Natural killer cell (primary cell): ENCODE data around the gene WNT8B. TPM values are rescaled to one million over a fixed set of nuclear protein-coding genes. Genes with fewer than 3 reads are reported as not detected.

Source experiments
- ATAC-seq, 3 donors: fragments of 150-1000 bp in 2 of 3; fragments of 200-7000 bp in 1 of 3; cut with Tn5 transposase; 1 replicate in 1 of 3; 2 replicates in 2 of 3; pipeline ENCODE4 v1.10.0; 2021; ENCODE audit warnings: mild to moderate bottlenecking in 2 of 3, moderate library complexity in 2 of 3
- DNase-seq, 2 donors: peaks; one replicate each; pipeline versions ENCODE4 v3.0.0 to v3.0.0-alpha.2; 2013 to 2021; ENCODE audit warnings: mixed read lengths in 1 of 2
- H3K27ac ChIP-seq: one replicate; pipeline ENCODE4 v1.5.1; 2013; ENCODE audit warnings: mild to moderate bottlenecking, low read length
- H3K27me3 ChIP-seq: one replicate; pipeline ENCODE4 v1.6.1; 2013; ENCODE audit warnings: low read length; ENCODE audit not compliant: control insufficient read depth, insufficient read depth
- H3K36me3 ChIP-seq: one replicate; pipeline ENCODE4 v1.6.1; 2013; ENCODE audit warnings: low read length; ENCODE audit not compliant: control insufficient read depth, insufficient read depth
- H3K4me1 ChIP-seq: one replicate; pipeline ENCODE4 v1.6.1; 2013; ENCODE audit warnings: low read length; ENCODE audit not compliant: control insufficient read depth, insufficient read depth
- H3K4me3 ChIP-seq: one replicate; pipeline ENCODE4 v1.5.1; 2013; ENCODE audit warnings: low read length
- H3K9me3 ChIP-seq: one replicate; pipeline ENCODE4 v1.6.1; 2013; ENCODE audit warnings: low read length; ENCODE audit not compliant: control insufficient read depth, insufficient read depth
- H3K27ac Mint-ChIP-seq, 2 donors: one replicate each; pipeline ENCODE4 v1.8.0; 2022; ENCODE audit warnings: mild to moderate bottlenecking in 2 of 2, mixed read lengths in 2 of 2, moderate library complexity in 1 of 2
- H3K27me3 Mint-ChIP-seq, 2 donors: one replicate each; pipeline ENCODE4 v1.8.0; 2022; ENCODE audit warnings: low read depth in 2 of 2, mixed read lengths in 2 of 2
- H3K36me3 Mint-ChIP-seq: one replicate; pipeline ENCODE4 v1.8.0; 2022; ENCODE audit warnings: mixed read lengths
- H3K4me1 Mint-ChIP-seq, 2 donors: one replicate each; pipeline ENCODE4 v1.8.0; 2022; ENCODE audit warnings: mixed read lengths in 2 of 2
- H3K4me3 Mint-ChIP-seq: one replicate; pipeline ENCODE4 v1.8.0; 2022; ENCODE audit warnings: mild to moderate bottlenecking, moderate library complexity, mixed read lengths
- H3K9me3 Mint-ChIP-seq, 2 donors: one replicate each; pipeline ENCODE4 v1.8.0; 2022; ENCODE audit warnings: mixed read lengths in 2 of 2
- WGBS: methylation state at CpG from one replicate; pipeline ENCODE4 v1.1.7; 2013; ENCODE audit warnings: missing lambda C conversion rate; ENCODE audit not compliant: insufficient coverage; 5-methylcytosine and 5-hydroxymethylcytosine counted together
- intact Hi-C: fragments of 100-400 bp; cut with micrococcal nuclease; formaldehyde crosslinking; loops from one replicate; pipeline ENCODE4 v1.14.2; 2022
- total RNA-seq, 4 donors: library from RNA; stranded (reverse); fragments of 120-200 nt in 1 of 4; gene quantifications; one replicate each; pipeline versions ENCODE4 v1.2.3 to v1.2.4, GENCODE V29; 2013 to 2022
- TF ChIP-seq, protein P1 (sequence below): fragments of 200-600 bp; IDR thresholded peaks from one replicate; pipeline ENCODE4 v1.8.0; 2022; ENCODE audit warnings: antibody characterized with exemption

WNT8B gene
- total RNA-seq, 3 donors from 2014 or later (not counting 1 experiment from before 2014, with no cell fraction given), result not detected

- TF ChIP-seq, protein P1, sequence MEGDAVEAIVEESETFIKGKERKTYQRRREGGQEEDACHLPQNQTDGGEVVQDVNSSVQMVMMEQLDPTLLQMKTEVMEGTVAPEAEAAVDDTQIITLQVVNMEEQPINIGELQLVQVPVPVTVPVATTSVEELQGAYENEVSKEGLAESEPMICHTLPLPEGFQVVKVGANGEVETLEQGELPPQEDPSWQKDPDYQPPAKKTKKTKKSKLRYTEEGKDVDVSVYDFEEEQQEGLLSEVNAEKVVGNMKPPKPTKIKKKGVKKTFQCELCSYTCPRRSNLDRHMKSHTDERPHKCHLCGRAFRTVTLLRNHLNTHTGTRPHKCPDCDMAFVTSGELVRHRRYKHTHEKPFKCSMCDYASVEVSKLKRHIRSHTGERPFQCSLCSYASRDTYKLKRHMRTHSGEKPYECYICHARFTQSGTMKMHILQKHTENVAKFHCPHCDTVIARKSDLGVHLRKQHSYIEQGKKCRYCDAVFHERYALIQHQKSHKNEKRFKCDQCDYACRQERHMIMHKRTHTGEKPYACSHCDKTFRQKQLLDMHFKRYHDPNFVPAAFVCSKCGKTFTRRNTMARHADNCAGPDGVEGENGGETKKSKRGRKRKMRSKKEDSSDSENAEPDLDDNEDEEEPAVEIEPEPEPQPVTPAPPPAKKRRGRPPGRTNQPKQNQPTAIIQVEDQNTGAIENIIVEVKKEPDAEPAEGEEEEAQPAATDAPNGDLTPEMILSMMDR, result peak; percentile 59
- H3K9me3 Mint-ChIP-seq, result no peaks in the 10 kb centered on the region
- Histone ChIP-seq H3K27me3 (peaks cover 3% of the 10 kb centered on the region), H3K4me1 (peaks cover 18% of the 10 kb centered on the region), H3K9me3 (no peaks in the 10 kb centered on the region), H3K27ac (no peak overlapping the region), H3K4me3 (no peak overlapping the region), H3K36me3 (peaks cover 10% of the 10 kb centered on the region)
- no peak for DNase-seq
- no peaks in the 10 kb centered on the region for H3K36me3 Mint-ChIP-seq
- H3K4me3 Mint-ChIP-seq, result peak overlapping the region; percentile 86
- no peak for ATAC-seq
- WGBS, result 45% methylated on average over 5 of the region's 5 CpGs
- intact Hi-C loops, result no loop called here
- no peak overlapping the region for H3K27ac Mint-ChIP-seq
- peaks cover 23 to 48% of the 10 kb centered on the region in 2 donors for H3K27me3 Mint-ChIP-seq
- H3K4me1 Mint-ChIP-seq, result peaks cover 21% of the 10 kb centered on the region in 2 donors
These were observed 20.0 kb downstream of the WNT8B start for GRCh38 chr10:100482834-100483185.

DNA sequence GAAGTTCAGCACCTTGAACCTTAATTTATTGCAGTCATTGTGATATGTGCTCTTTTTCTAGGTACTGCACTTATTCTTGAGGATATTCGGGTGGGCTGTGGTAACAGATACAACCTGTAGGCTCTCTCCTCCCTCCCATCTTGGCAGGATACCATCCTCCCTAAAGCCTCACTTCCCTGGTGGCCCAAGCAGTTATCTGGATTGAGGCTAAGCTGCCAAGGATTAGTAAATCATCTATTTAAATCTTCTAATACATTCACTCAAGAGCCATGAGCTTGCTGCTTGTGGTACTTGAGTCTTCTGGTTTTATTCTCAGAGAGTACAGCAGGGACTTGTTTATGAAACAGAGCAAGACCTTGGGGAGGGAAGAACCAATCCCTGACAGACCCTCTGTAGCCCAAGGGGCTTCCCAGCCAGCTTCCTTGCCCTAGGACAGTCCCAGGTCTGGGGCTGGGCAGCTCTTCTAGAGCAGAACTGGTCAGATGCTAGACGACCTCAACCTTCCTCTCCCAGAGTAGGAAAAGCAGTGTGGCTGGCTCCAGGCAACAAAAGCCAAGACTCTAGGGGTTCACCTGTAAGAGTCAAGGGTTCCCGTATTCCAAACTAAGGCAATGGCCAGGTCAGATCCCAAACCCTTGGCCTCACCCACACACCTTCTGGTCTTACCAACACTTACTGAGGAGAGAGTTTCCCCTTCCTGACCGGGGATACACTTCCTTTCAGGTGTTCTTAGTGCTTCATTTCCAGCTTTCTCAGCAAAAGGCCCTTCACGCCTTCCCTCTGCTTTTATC, 21.3 kb downstream of the WNT8B start:
- ATAC-seq (no peak), DNase-seq (no peak)
- Mint-ChIP-seq H3K4me1 (peaks cover 21% of the 10 kb centered on the region in 2 donors), H3K4me3 (peak overlapping the region; percentile 86), H3K27me3 (peaks cover 21 to 38% of the 10 kb centered on the region in 2 donors), H3K9me3 (no peaks in the 10 kb centered on the region), H3K36me3 (no peaks in the 10 kb centered on the region), H3K27ac (no peak overlapping the region)
- 90% methylated on average over 5 of the region's 5 CpGs for WGBS
- no peaks in the 10 kb centered on the region for H3K9me3 ChIP-seq
- peaks cover 18% of the 10 kb centered on the region for H3K4me1 ChIP-seq
- peaks cover 19% of the 10 kb centered on the region for H3K36me3 ChIP-seq
- H3K27me3 ChIP-seq, result peaks cover 3% of the 10 kb centered on the region
- no peak overlapping the region for H3K4me3 ChIP-seq
- no peak overlapping the region for H3K27ac ChIP-seq
- intact Hi-C loops, result no loop called here
- TF ChIP-seq, protein P1, result no peak

- H3K27ac ChIP-seq, result no peak overlapping the region
- Mint-ChIP-seq H3K9me3 (no peaks in the 10 kb centered on the region), H3K27ac (no peak overlapping the region), H3K27me3 (peaks cover 13 to 25% of the 10 kb centered on the region in 2 donors), H3K36me3 (no peaks in the 10 kb centered on the region), H3K4me3 (no peak overlapping the region), H3K4me1 (peaks cover 21% of the 10 kb centered on the region in 2 donors)
- intact Hi-C loops, result no loop called here
- TF ChIP-seq, protein P1, result no peak
- DNase-seq (no peak), ATAC-seq (no peak)
- no peaks in the 10 kb centered on the region for H3K9me3 ChIP-seq
- peaks cover 18% of the 10 kb centered on the region for H3K4me1 ChIP-seq
- 100% methylated on average over 3 of the region's 8 CpGs for WGBS
- no peak overlapping the region for H3K4me3 ChIP-seq
- peaks cover 3% of the 10 kb centered on the region for H3K27me3 ChIP-seq
- peaks cover 29% of the 10 kb centered on the region for H3K36me3 ChIP-seq
These were observed 22.6 kb downstream of the WNT8B start for GRCh38 chr10:100485366-100485765.
